ENCODE results near the gene GOLGA5. TPM values are rescaled to one million over a fixed set of nuclear protein-coding genes. Genes with fewer than 3 reads are reported as not detected.

The GOLGA5 gene
- total and polyA plus RNA-seq, 2 of the 8 experiments (the other 6 are each of a cell fraction or from before 2014, with no cell fraction given) = 13.0 to 25.4 TPM

DNA sequence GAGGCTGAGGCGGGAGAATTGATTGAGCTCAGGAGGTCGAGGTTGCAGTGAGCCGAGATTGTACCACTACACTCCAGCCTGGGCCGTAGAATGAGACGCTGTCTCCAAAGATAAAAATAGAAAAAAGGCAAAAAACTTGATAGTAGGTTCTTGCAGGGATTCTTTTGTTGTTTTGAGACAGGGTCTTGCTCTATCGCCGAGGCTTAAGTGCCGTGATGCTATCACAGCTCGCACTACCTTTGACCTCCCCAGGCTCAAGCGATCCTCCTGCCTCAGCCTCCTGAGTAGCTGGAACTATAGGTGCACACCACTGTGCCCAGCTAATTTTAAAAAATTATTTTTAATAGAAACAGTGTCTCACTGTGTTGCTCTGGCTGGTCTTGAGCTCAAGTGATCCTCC lies 4.7 kb downstream of the GOLGA5 start:
- Histone ChIP-seq H2BK12ac (ENCODE audit: low read depth, low read length) (no peak overlapping the region), H4K20me1 (replicated peaks in 1 of 2; ENCODE audit: control insufficient read depth in 1 of 2, insufficient read depth in 2 of 2, low read length in 2 of 2) (peaks cover 2 to 4% of the 10 kb centered on the region in 2 experiments), H3K56ac (replicated peaks; ENCODE audit: insufficient read length, low read depth, low read length) (no peak overlapping the region), H3K79me1 (ENCODE audit: low read depth, low read length) (peaks cover 3% of the 10 kb centered on the region; the same call in 1 of the 2 replicates), H3K9me3 (ENCODE audit: insufficient read depth in 2 of 2, low read depth in 1 of 2, low read length in 1 of 2) (no peaks in the 10 kb centered on the region), H3K4me3 (ENCODE audit: extremely low read depth in 1 of 4, insufficient read depth in 2 of 4, low read depth in 3 of 4, low read length in 4 of 4) (no peak overlapping the region), H3K23ac (ENCODE audit: insufficient read length) (no peak overlapping the region), H2BK5ac (ENCODE audit: low read depth, low read length) (no peak overlapping the region), H3K14ac (ENCODE audit: insufficient read length) (no peak overlapping the region), H2BK20ac (ENCODE audit: low read length) (no peak overlapping the region), H2AK5ac (ENCODE audit: low read depth, low read length) (no peak overlapping the region), H3K27me3 (replicated peaks in 1 of 4; ENCODE audit: control insufficient read depth in 3 of 4, extremely low read depth in 1 of 4, insufficient read depth in 3 of 4, low read length in 3 of 4) (no peaks in the 10 kb centered on the region), H3K79me2 (ENCODE audit: control insufficient read depth in 1 of 2, insufficient read depth in 2 of 2, low read length in 2 of 2) (peaks cover 0 to 59% of the 10 kb centered on the region in 2 experiments; a peak in 2 of 4 replicates), H2BK15ac (ENCODE audit: low read length) (no peak overlapping the region), H3K18ac (ENCODE audit: extremely low read depth, low read length) (no peak overlapping the region), H3K9ac (replicated peaks in 1 of 4; ENCODE audit: extremely low read depth in 1 of 4, low read depth in 3 of 4, low read length in 3 of 4) (no peak overlapping the region), H3K23me2 (ENCODE audit: low read depth, low read length) (no peaks in the 10 kb centered on the region), H3K4me2 (ENCODE audit: insufficient read depth in 1 of 2, low read depth in 2 of 2, low read length in 2 of 2) (no peak overlapping the region), H2AFZ (ENCODE audit: low read length) (no peak overlapping the region), H4K5ac (ENCODE audit: insufficient read length, low read depth, low read length) (no peak overlapping the region), H4K8ac (ENCODE audit: extremely low read depth, insufficient read depth, low read length) (no peak overlapping the region), H3K4ac (replicated peaks; ENCODE audit: insufficient read length, low read depth, low read length) (no peak overlapping the region), H2BK120ac (replicated peaks; ENCODE audit: low read depth, low read length) (no peak overlapping the region), H3K4me1 (replicated peaks in 1 of 4; ENCODE audit: control insufficient read depth in 3 of 4, insufficient read depth in 4 of 4, low read length in 3 of 4) (no peaks in the 10 kb centered on the region), H4K91ac (replicated peaks; ENCODE audit: insufficient read length, low read length) (no peak overlapping the region), H3K27ac (ENCODE audit: low read depth, low read length) (no peak overlapping the region), H3K36me3 (ENCODE audit: control insufficient read depth in 2 of 4, insufficient read depth in 4 of 4, low read length in 3 of 4) (peaks cover 3 to 18% (median 12%) of the 10 kb centered on the region in 4 experiments; a peak in 7 of 8 replicates)
- WGBS, 2 experiments (ENCODE audit: extremely low coverage in 1 of 2, insufficient coverage in 1 of 2, insufficient read length in 1 of 2, insufficient replicate concordance in 2 of 2, low coverage in 1 of 2, low lambda C conversion rate in 2 of 2, missing lambda C conversion rate in 1 of 2) = 96% methylated on average over 10 of the region's 10 CpGs; no CpG with 5 or more reads in 1 of the 2 experiments
- no peak for DNase-seq (ENCODE audit: low read depth in 1 of 2, low spot score in 2 of 2)
- POLR2A ChIA-PET (ENCODE audit: partially characterized antibody) = interaction anchor here (1.0 to 2.0 kb wide), 2 partner anchors 8 to 52 kb away, joined by 3 to 7 read pairs; no protein-coding TSS in a partner anchor
- FAIRE-seq = no peak
- CTCF ChIA-PET (ENCODE audit: partially characterized antibody) = interaction anchor here (0.6 to 1.7 kb wide), 4 partner anchors 12 to 113 kb away, joined by 3 read pairs; no protein-coding TSS in a partner anchor
- TF ChIP-seq CEBPB (IDR thresholded peaks at IDR 0.05; ENCODE audit: low read depth, low read length) (no peak), RXRA (IDR thresholded peaks at IDR 0.05; ENCODE audit: insufficient read depth, low read depth, low read length) (no peak), RAD21 (IDR thresholded peaks at IDR 0.05 in 1 of 2, conservative IDR thresholded peaks at IDR 0.05 in 1 of 2; ENCODE audit: low read depth in 2 of 2, low read length in 2 of 2) (no peak)
- TF ChIP-seq, protein P1, sequence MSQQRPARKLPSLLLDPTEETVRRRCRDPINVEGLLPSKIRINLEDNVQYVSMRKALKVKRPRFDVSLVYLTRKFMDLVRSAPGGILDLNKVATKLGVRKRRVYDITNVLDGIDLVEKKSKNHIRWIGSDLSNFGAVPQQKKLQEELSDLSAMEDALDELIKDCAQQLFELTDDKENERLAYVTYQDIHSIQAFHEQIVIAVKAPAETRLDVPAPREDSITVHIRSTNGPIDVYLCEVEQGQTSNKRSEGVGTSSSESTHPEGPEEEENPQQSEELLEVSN (IDR thresholded peaks at IDR 0.05) = no peak
- TF ChIP-seq, protein P2, sequence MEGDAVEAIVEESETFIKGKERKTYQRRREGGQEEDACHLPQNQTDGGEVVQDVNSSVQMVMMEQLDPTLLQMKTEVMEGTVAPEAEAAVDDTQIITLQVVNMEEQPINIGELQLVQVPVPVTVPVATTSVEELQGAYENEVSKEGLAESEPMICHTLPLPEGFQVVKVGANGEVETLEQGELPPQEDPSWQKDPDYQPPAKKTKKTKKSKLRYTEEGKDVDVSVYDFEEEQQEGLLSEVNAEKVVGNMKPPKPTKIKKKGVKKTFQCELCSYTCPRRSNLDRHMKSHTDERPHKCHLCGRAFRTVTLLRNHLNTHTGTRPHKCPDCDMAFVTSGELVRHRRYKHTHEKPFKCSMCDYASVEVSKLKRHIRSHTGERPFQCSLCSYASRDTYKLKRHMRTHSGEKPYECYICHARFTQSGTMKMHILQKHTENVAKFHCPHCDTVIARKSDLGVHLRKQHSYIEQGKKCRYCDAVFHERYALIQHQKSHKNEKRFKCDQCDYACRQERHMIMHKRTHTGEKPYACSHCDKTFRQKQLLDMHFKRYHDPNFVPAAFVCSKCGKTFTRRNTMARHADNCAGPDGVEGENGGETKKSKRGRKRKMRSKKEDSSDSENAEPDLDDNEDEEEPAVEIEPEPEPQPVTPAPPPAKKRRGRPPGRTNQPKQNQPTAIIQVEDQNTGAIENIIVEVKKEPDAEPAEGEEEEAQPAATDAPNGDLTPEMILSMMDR (IDR thresholded peaks at IDR 0.05; ENCODE audit: control extremely low read depth in 1 of 3, insufficient read depth in 1 of 3, low read depth in 1 of 3, low read length in 3 of 3) = no peak
